HCT116 (cell line): ENCODE measurements around the gene NOC2L. TPM values are rescaled to one million over a fixed set of nuclear protein-coding genes. Genes with fewer than 3 reads are reported as not detected.

ENCODE experiments used
- ATAC-seq: fragments of 200-7000 bp; cut with Tn5 transposase; 2 replicates; pipeline ENCODE4 v1.9.1; 2020; ENCODE audit warnings: mild to moderate bottlenecking, moderate library complexity
- BruUV-seq: library from RNA; stranded (reverse); fragments of 400-500 nt; replicated peaks from 2 replicates; lab custom pipeline; 2021; lab: Mats Ljungman, UMichigan
- CTCF ChIA-PET: fragments of 300-600 bp; sonication (Branson Sonifier 250); formaldehyde crosslinking; loops from one replicate; lab custom pipeline; 2021; ENCODE audit warnings: antibody characterized with exemption; lab: Charles Lee
- POLR2A ChIA-PET: fragments of 300-600, 350-600 bp; sonication (Branson Sonifier 250); formaldehyde crosslinking; loops from one replicate; lab custom pipeline; 2021; ENCODE audit warnings: antibody characterized with exemption; lab: Charles Lee
- RAD21 ChIA-PET, 2 experiments: fragments of 300-600 bp; sonication (Branson Sonifier 250); formaldehyde crosslinking; loops; one replicate each; lab custom pipeline; 2023; ENCODE audit warnings: low total read pairs in 2 of 2; ENCODE audit not compliant: uncharacterized antibody in 2 of 2, unreplicated experiment in 2 of 2, low non-redundant PET in 1 of 2; lab: Charles Lee
- DNase-seq: peaks from one replicate; pipeline ENCODE4 v3.0.0-alpha.2; 2010; ENCODE audit warnings: low read depth, low spot score
- H2AFZ ChIP-seq: fragments of 200-600 bp; shearing (Covaris generic), sonication (generic); 2 replicates; pipeline ENCODE4 v1.6.1; 2017; ENCODE audit warnings: low read depth, mixed run types, mixed read lengths, antibody characterized with exemption, low read length; ENCODE audit not compliant: poor library complexity, severe bottlenecking
- H3K27ac ChIP-seq: 2 replicates; pipeline ENCODE4 v1.5.1; 2012; ENCODE audit warnings: low read depth, low read length
- H3K27me3 ChIP-seq: fragments of 200-600 bp; sonication (generic); 2 replicates; pipeline ENCODE4 v1.6.1; 2016; ENCODE audit warnings: mixed run types, low read length, mixed read lengths; ENCODE audit not compliant: insufficient read depth
- H3K36me3 ChIP-seq, 2 experiments: fragments of 200-500 bp in 1 of 2; fragments of 200-600 bp in 1 of 2; sonication (Bioruptor generic) in 1 of 2; sonication (generic) in 1 of 2; 2 replicates each; pipeline versions ENCODE4 v1.5.1 to v1.6.1; 2014 to 2016; ENCODE audit warnings: low read length in 2 of 2, inconsistent platforms in 1 of 2, mixed read lengths in 1 of 2, mixed run types in 1 of 2; ENCODE audit not compliant: insufficient read depth in 2 of 2, control insufficient read depth in 1 of 2
- H3K4me1 ChIP-seq, 2 experiments: fragments of 200-600 bp in 1 of 2; sonication (generic) in 1 of 2; 2 replicates each; pipeline versions ENCODE4 v1.5.1 to v1.6.1; 2012 to 2017; ENCODE audit warnings: low read length in 2 of 2, inconsistent platforms in 1 of 2, mild to moderate bottlenecking in 1 of 2, mixed read lengths in 1 of 2, mixed run types in 1 of 2, moderate library complexity in 1 of 2; ENCODE audit not compliant: insufficient read depth in 2 of 2, control insufficient read depth in 1 of 2
- H3K4me2 ChIP-seq: fragments of 200-600 bp; sonication (generic); 2 replicates; pipeline ENCODE4 v1.6.1; 2017; ENCODE audit warnings: mixed run types, low read length, mixed read lengths
- H3K4me3 ChIP-seq, 2 experiments: fragments of 200-600 bp in 1 of 2; sonication (generic) in 1 of 2; replicated peaks in 1 of 2; 2 replicates each; pipeline ENCODE4 v1.5.1; 2011 to 2016; ENCODE audit warnings: low read length in 2 of 2, control low read depth in 1 of 2, low read depth in 1 of 2, mild to moderate bottlenecking in 1 of 2, mixed read lengths in 1 of 2, mixed run types in 1 of 2
- H3K79me2 ChIP-seq: fragments of 200-600 bp; sonication (generic); 2 replicates; pipeline ENCODE4 v1.6.1; 2017; ENCODE audit warnings: mild to moderate bottlenecking, mixed run types, low read length, moderate library complexity, mixed read lengths; ENCODE audit not compliant: insufficient read depth
- H3K9ac ChIP-seq: fragments of 200-600 bp; sonication (generic); 2 replicates; pipeline ENCODE4 v1.6.1; 2016; ENCODE audit warnings: low read length, mixed read lengths
- H3K9me2 ChIP-seq: fragments of 200-600 bp; sonication (generic), shearing (Covaris generic); 2 replicates; pipeline ENCODE4 v1.6.1; 2017; ENCODE audit warnings: mixed run types, mild to moderate bottlenecking, moderate library complexity; ENCODE audit not compliant: insufficient read depth
- H3K9me3 ChIP-seq, 2 experiments: fragments of 200-500 bp in 1 of 2; fragments of 200-600 bp in 1 of 2; sonication (Bioruptor generic) in 1 of 2; sonication (generic) in 1 of 2; 2 replicates each; pipeline ENCODE4 v1.6.1; 2014 to 2017; ENCODE audit warnings: low read length in 2 of 2, mixed read lengths in 2 of 2, inconsistent platforms in 1 of 2, low read depth in 1 of 2, mild to moderate bottlenecking in 1 of 2, mixed run types in 1 of 2, moderate library complexity in 1 of 2; ENCODE audit not compliant: control insufficient read depth in 1 of 2, insufficient read depth in 1 of 2
- H4K20me1 ChIP-seq: fragments of 200-600 bp; sonication (generic), shearing (Covaris generic); 2 replicates; pipeline ENCODE4 v1.6.1; 2017; ENCODE audit warnings: mixed run types, mild to moderate bottlenecking, moderate library complexity; ENCODE audit not compliant: insufficient read depth
- ATF3 ChIP-seq: IDR thresholded peaks from 2 replicates; pipeline ENCODE4 v1.6.1; 2012
- CBX3 ChIP-seq: IDR thresholded peaks from 2 replicates; pipeline ENCODE4 v1.6.1; 2012; ENCODE audit warnings: low read depth
- CTCF ChIP-seq, 3 experiments: fragments of 200-600 bp in 1 of 3; sonication (generic) in 1 of 3; IDR thresholded peaks in 2 of 3; conservative IDR thresholded peaks in 1 of 3; 2 replicates each; pipeline ENCODE4 v1.5.1; 2012 to 2017; ENCODE audit warnings: low read depth in 2 of 3, low read length in 2 of 3, antibody characterized with exemption in 1 of 3, borderline replicate concordance in 1 of 3, control low read depth in 1 of 3, mild to moderate bottlenecking in 1 of 3, mixed read lengths in 1 of 3, mixed run types in 1 of 3, moderate library complexity in 1 of 3; ENCODE audit not compliant: insufficient read depth in 1 of 3
- EGR1 ChIP-seq: IDR thresholded peaks from 2 replicates; pipeline ENCODE4 v1.6.1; 2012; ENCODE audit warnings: low read depth
- ELF1 ChIP-seq: IDR thresholded peaks from 2 replicates; pipeline ENCODE4 v1.6.1; 2012; ENCODE audit warnings: low read depth, borderline replicate concordance
- EZH2 ChIP-seq: fragments of 200-600 bp; sonication (generic); IDR thresholded peaks from 2 replicates; pipeline ENCODE4 v1.6.1; 2017; ENCODE audit warnings: antibody characterized with exemption, mixed run types
- EZH2phosphoT487 ChIP-seq: fragments of 200-600 bp; IDR thresholded peaks from 2 replicates; pipeline ENCODE4 v1.6.1; 2018; ENCODE audit warnings: antibody characterized with exemption, borderline replicate concordance
- FOSL1 ChIP-seq: IDR thresholded peaks from 2 replicates; pipeline ENCODE4 v1.6.1; 2012; ENCODE audit warnings: low read depth
- JUND ChIP-seq: IDR thresholded peaks from 2 replicates; pipeline ENCODE4 v1.6.1; 2012
- MAX ChIP-seq: IDR thresholded peaks from 2 replicates; pipeline ENCODE4 v1.6.1; 2012
- POLR2A ChIP-seq: IDR thresholded peaks from 2 replicates; pipeline ENCODE4 v1.7.0; 2011; ENCODE audit warnings: borderline replicate concordance; ENCODE audit not compliant: insufficient read depth, insufficient read length; ENCODE audit errors: extremely low read depth
- POLR2AphosphoS5 ChIP-seq: IDR thresholded peaks from 2 replicates; pipeline ENCODE4 v1.6.1; 2011; ENCODE audit warnings: mild to moderate bottlenecking, low read depth, low read length, moderate library complexity
- RAD21 ChIP-seq: IDR thresholded peaks from 2 replicates; pipeline ENCODE4 v1.6.1; 2012; ENCODE audit warnings: low read depth, mild to moderate bottlenecking
- SP1 ChIP-seq: IDR thresholded peaks from 2 replicates; pipeline ENCODE4 v1.6.1; 2012; ENCODE audit warnings: low read depth
- SRF ChIP-seq: IDR thresholded peaks from 2 replicates; pipeline ENCODE4 v1.6.1; 2012; ENCODE audit warnings: low read depth
- TCF7L2 ChIP-seq: IDR thresholded peaks from 2 replicates; pipeline ENCODE4 v1.7.0; 2011; ENCODE audit warnings: borderline replicate concordance, inconsistent platforms; ENCODE audit not compliant: insufficient read depth, insufficient read length; ENCODE audit errors: extremely low read depth
- YY1 ChIP-seq: IDR thresholded peaks from 2 replicates; pipeline ENCODE4 v1.6.1; 2011; ENCODE audit warnings: low read length, low read depth, moderate library complexity, mild to moderate bottlenecking; ENCODE audit not compliant: insufficient replicate concordance; ENCODE audit errors: extremely low read depth
- ZFX ChIP-seq: fragments of 450-650 bp; IDR thresholded peaks from 2 replicates; pipeline ENCODE4 v1.6.1; 2017
- ZNF274 ChIP-seq: fragments of 200-500 bp; sonication (Bioruptor generic); IDR thresholded peaks from 2 replicates; pipeline ENCODE4 v1.6.1; 2014; ENCODE audit warnings: mild to moderate bottlenecking, low read depth, low read length, inconsistent platforms
- intact Hi-C: fragments of 100-400 bp; cut with micrococcal nuclease; formaldehyde crosslinking; loops from 2 replicates; pipeline ENCODE4 v1.10.0; 2022
- total RNA-seq: library from RNA; stranded (reverse); gene quantifications from one replicate; pipeline ENCODE4 v1.2.1, GENCODE V29; 2021; ENCODE audit not compliant: unreplicated experiment
- TF ChIP-seq, protein P1 (sequence below): IDR thresholded peaks from 2 replicates; pipeline ENCODE4 v1.6.1; 2012; ENCODE audit warnings: low read depth

The NOC2L gene
- total RNA-seq, 1 experiment from 2014 or later, result 260 TPM

- peaks cover 4 to 12% of the 10 kb centered on the region in 2 experiments for H3K4me1 ChIP-seq
- ChIA-PET POLR2A (no interaction called here), CTCF (interaction anchor here (0.6 to 0.8 kb wide), 2 partner anchors 14 to 83 kb away, joined by 3 read pairs; no protein-coding TSS in a partner anchor), RAD21 (no interaction called here)
- H3K79me2 ChIP-seq, result no peaks in the 10 kb centered on the region
- no TSS peak for BruUV-seq
- DNase-seq (no peak), ATAC-seq (no peak)
- H3K27ac ChIP-seq, result no peak overlapping the region
- H3K9ac ChIP-seq, result no peak overlapping the region
- no peak for TF ChIP-seq JUND
- TF ChIP-seq EZH2, result no peak
- no peak for TF ChIP-seq MAX
- no peak for TF ChIP-seq ZFX
- no peak for TF ChIP-seq TCF7L2
- TF ChIP-seq POLR2AphosphoS5, result no peak
- no peak for TF ChIP-seq CTCF (IDR thresholded peaks at IDR 0.05 in 2 of 3, conservative IDR thresholded peaks at IDR 0.05 in 1 of 3; ENCODE audit: borderline replicate concordance in 1 of 3, insufficient read depth in 1 of 3, low read depth in 2 of 3, low read length in 2 of 3)
- no peak for TF ChIP-seq SP1
- TF ChIP-seq FOSL1, result no peak
- no peak for TF ChIP-seq RAD21
- TF ChIP-seq ELF1, result no peak
- TF ChIP-seq ZNF274, result no peak
- no peak for TF ChIP-seq YY1
- TF ChIP-seq, protein P1, sequence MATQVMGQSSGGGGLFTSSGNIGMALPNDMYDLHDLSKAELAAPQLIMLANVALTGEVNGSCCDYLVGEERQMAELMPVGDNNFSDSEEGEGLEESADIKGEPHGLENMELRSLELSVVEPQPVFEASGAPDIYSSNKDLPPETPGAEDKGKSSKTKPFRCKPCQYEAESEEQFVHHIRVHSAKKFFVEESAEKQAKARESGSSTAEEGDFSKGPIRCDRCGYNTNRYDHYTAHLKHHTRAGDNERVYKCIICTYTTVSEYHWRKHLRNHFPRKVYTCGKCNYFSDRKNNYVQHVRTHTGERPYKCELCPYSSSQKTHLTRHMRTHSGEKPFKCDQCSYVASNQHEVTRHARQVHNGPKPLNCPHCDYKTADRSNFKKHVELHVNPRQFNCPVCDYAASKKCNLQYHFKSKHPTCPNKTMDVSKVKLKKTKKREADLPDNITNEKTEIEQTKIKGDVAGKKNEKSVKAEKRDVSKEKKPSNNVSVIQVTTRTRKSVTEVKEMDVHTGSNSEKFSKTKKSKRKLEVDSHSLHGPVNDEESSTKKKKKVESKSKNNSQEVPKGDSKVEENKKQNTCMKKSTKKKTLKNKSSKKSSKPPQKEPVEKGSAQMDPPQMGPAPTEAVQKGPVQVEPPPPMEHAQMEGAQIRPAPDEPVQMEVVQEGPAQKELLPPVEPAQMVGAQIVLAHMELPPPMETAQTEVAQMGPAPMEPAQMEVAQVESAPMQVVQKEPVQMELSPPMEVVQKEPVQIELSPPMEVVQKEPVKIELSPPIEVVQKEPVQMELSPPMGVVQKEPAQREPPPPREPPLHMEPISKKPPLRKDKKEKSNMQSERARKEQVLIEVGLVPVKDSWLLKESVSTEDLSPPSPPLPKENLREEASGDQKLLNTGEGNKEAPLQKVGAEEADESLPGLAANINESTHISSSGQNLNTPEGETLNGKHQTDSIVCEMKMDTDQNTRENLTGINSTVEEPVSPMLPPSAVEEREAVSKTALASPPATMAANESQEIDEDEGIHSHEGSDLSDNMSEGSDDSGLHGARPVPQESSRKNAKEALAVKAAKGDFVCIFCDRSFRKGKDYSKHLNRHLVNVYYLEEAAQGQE, result no peak
- no peak for TF ChIP-seq SRF
- no peak for TF ChIP-seq POLR2A
- TF ChIP-seq CBX3, result no peak
- no peak for TF ChIP-seq EGR1
- no peak for TF ChIP-seq EZH2phosphoT487
- TF ChIP-seq ATF3, result no peak
- no peaks in the 10 kb centered on the region for H3K9me2 ChIP-seq
- intact Hi-C loops, result loop anchor here (5.0 kb wide), 1 partner anchor 82 kb away; no protein-coding TSS in a partner anchor
- H3K36me3 ChIP-seq, result no peaks in the 10 kb centered on the region
- no peak overlapping the region for H3K4me3 ChIP-seq
- H3K27me3 ChIP-seq, result no peaks in the 10 kb centered on the region
- H3K9me3 ChIP-seq, result no peaks in the 10 kb centered on the region
- no peaks in the 10 kb centered on the region for H4K20me1 ChIP-seq
- no peak overlapping the region for H2AFZ ChIP-seq
- H3K4me2 ChIP-seq, result no peak overlapping the region
Observed at GRCh38 chr1:980602-981395, 21.7 kb upstream of the NOC2L start.
